Mesothelial cell of epicardium (in vitro differentiated cells): Measurements from ENCODE around the gene KLHDC10. TPM values are rescaled to one million over a fixed set of nuclear protein-coding genes. Genes with fewer than 3 reads are reported as not detected.

Source experiments
- DNase-seq, 2 experiments: peaks; one replicate each; pipeline ENCODE4 v3.0.0; 2021; ENCODE audit warnings: low spot score in 2 of 2; ENCODE audit not compliant: unreplicated experiment in 2 of 2
- H3K27ac Mint-ChIP-seq: 2 replicates; pipeline ENCODE4 v1.8.0; 2021; ENCODE audit warnings: mixed read lengths
- H3K27me3 Mint-ChIP-seq: 2 replicates; pipeline ENCODE4 v1.8.0; 2021; ENCODE audit warnings: low read depth, mixed read lengths
- H3K36me3 Mint-ChIP-seq: 2 replicates; pipeline ENCODE4 v1.8.0; 2021; ENCODE audit warnings: mixed read lengths
- H3K4me1 Mint-ChIP-seq: 2 replicates; pipeline ENCODE4 v1.8.0; 2021; ENCODE audit warnings: mixed read lengths
- H3K4me3 Mint-ChIP-seq: 2 replicates; pipeline ENCODE4 v1.8.0; 2021; ENCODE audit warnings: mild to moderate bottlenecking, moderate library complexity, mixed read lengths
- H3K9me3 Mint-ChIP-seq: 2 replicates; pipeline ENCODE4 v1.8.0; 2021; ENCODE audit warnings: mixed read lengths
- CTCF ChIP-seq: fragments of 200-600 bp; sonication (generic); IDR thresholded peaks from one replicate; pipeline ENCODE4 v1.5.0; 2021; ENCODE audit warnings: antibody characterized with exemption; ENCODE audit not compliant: unreplicated experiment
- total RNA-seq: library from RNA; stranded (reverse); gene quantifications from 3 replicates; pipeline ENCODE4 v1.2.1, GENCODE V29; 2021

Gene KLHDC10, protein sequence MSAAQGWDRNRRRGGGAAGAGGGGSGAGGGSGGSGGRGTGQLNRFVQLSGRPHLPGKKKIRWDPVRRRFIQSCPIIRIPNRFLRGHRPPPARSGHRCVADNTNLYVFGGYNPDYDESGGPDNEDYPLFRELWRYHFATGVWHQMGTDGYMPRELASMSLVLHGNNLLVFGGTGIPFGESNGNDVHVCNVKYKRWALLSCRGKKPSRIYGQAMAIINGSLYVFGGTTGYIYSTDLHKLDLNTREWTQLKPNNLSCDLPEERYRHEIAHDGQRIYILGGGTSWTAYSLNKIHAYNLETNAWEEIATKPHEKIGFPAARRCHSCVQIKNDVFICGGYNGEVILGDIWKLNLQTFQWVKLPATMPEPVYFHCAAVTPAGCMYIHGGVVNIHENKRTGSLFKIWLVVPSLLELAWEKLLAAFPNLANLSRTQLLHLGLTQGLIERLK
- total RNA-seq, result 44.4 to 50.4 TPM (median 45.9 TPM) in 3 replicates

- Mint-ChIP-seq H3K27ac (peak within 1 kb of the TSS; percentile 97), H3K27me3 (no peaks in the 10 kb centered on the region), H3K4me3 (peak within 1 kb of the TSS; percentile 90), H3K36me3 (peaks cover 8% of the 10 kb centered on the region), H3K9me3 (no peaks in the 10 kb centered on the region), H3K4me1 (peaks cover 38% of the 10 kb centered on the region)
- DNase-seq, result peak; percentile 92 to 94
- TF ChIP-seq CTCF, result no peak
These were observed at the start of gene KLHDC10 for GRCh38 chr7:130069978-130070860. Gene KLHDC10 (plus strand): TSS chr7:130070534. CDS start chr7:130070644, 110 bp downstream.

- Mint-ChIP-seq H3K27me3 (no peaks in the 10 kb centered on the region), H3K4me3 (no peak overlapping the region), H3K36me3 (peaks cover 55% of the 10 kb centered on the region), H3K27ac (no peak overlapping the region), H3K4me1 (peaks cover 5% of the 10 kb centered on the region), H3K9me3 (no peaks in the 10 kb centered on the region)
- DNase-seq, result no peak
- no peak for TF ChIP-seq CTCF
These were observed 49.1 kb upstream of the KLHDC10 start for GRCh38 chr7:130021105-130021834.

DNA sequence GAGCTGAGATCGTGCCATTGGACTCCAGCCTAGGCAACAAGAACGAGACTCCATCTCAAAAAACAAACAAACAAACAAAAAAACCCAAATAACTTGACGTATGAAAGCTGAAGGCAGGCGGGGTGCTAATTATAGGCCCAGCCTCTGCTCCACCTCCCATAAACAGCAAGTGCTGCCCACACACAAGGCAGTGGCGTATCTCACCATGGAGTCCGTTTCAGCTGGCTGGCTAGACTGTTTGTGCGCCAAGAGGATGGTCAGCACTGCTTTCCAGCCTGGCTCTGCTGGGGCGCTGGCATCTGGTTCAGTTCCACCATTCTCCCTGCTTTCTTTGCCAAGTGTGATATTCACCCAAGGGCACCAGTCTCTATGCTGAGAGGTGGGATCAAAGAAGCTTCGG is 48.2 kb upstream of the KLHDC10 start:
- no peak for TF ChIP-seq CTCF
- Mint-ChIP-seq H3K27ac (no peak overlapping the region), H3K4me1 (peaks cover 7% of the 10 kb centered on the region), H3K27me3 (no peaks in the 10 kb centered on the region), H3K9me3 (no peaks in the 10 kb centered on the region), H3K4me3 (no peak overlapping the region), H3K36me3 (peaks cover 59% of the 10 kb centered on the region)
- DNase-seq, result no peak

- Mint-ChIP-seq H3K36me3 (peaks cover 61% of the 10 kb centered on the region), H3K9me3 (no peaks in the 10 kb centered on the region), H3K27ac (no peak overlapping the region), H3K27me3 (no peaks in the 10 kb centered on the region), H3K4me3 (no peak overlapping the region), H3K4me1 (peaks cover 7% of the 10 kb centered on the region)
- no peak for DNase-seq
- no peak for TF ChIP-seq CTCF
These were observed 47.6 kb upstream of the KLHDC10 start for GRCh38 chr7:130022623-130023175.

DNA sequence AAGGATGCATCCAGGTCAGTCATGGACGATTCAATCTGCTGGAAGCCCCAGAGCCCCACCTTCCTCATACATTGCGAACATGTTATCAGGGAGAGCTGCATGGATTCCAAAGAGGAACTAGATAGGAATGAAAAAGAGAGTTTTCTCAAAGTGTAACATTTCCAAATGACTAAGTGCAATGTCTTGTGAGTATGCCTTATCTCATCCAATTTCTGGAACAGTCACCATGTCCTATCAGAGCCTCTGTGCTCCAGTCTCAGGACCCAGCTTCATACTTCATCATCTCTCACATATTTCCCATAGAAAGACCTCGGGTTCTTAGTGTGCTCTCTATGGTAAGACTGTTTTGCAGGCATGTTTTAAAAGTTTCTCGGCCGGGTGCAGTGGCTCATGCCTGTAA is 45.9 kb upstream of the KLHDC10 start:
- H3K27me3 Mint-ChIP-seq, result no peaks in the 10 kb centered on the region
- H3K4me1 Mint-ChIP-seq, result peaks cover 7% of the 10 kb centered on the region
- no peak overlapping the region for H3K4me3 Mint-ChIP-seq
- DNase-seq, result no peak
- H3K27ac Mint-ChIP-seq, result no peak overlapping the region
- no peak for TF ChIP-seq CTCF
- peaks cover 53% of the 10 kb centered on the region for H3K36me3 Mint-ChIP-seq
- H3K9me3 Mint-ChIP-seq, result no peaks in the 10 kb centered on the region
